ENCODE measurements around the gene SLC35F3.
"Not testable (repeated sequence)": the region's sequence is repeated elsewhere in the genome, so short reads cannot be mapped to it uniquely, and the experiment has no call there.

Gene SLC35F3

GRCh38 chr1:234355782-234356510, 451.5 kb downstream of the SLC35F3 start:
- Mint-ChIP-seq H3K4me3 (peak overlapping the region; percentile 83 to 85), H3K4me1 (peaks cover 25% of the 10 kb centered on the region)
- ATAC-seq, result peak; percentile 76

GRCh38 chr1:234356615-234357269, 452.3 kb downstream of the SLC35F3 start:
- Mint-ChIP-seq H3K4me3 (peak overlapping the region; percentile 83 to 85), H3K27ac (peak overlapping the region; percentile 67 to 95), H3K4me1 (peaks cover 25% of the 10 kb centered on the region)
- H3K27me3 Mint-ChIP-seq, H3K9me3 Mint-ChIP-seq: not testable (repeated sequence)
- peak; percentile 47 to 77 for DNase-seq
- ATAC-seq, result peak; percentile 87

More at GRCh38 chr1:234355782-234356510, 451.5 kb downstream of the SLC35F3 start:
- Mint-ChIP-seq H3K27me3 (peaks cover 9% of the 10 kb centered on the region), H3K9me3 (no peaks in the 10 kb centered on the region), H3K27ac (peak overlapping the region in 1 of 2 donors; percentile 95)
- no peak for DNase-seq

GRCh38 chr1:234357831-234358230, 453.4 kb downstream of the SLC35F3 start:
- Mint-ChIP-seq H3K27ac (peak overlapping the region in 1 of 2 donors; percentile 88), H3K4me3 (peak overlapping the region; percentile 55 to 85), H3K9me3 (no peaks in the 10 kb centered on the region), H3K27me3 (peaks cover 9% of the 10 kb centered on the region), H3K4me1 (peaks cover 25% of the 10 kb centered on the region)
- ATAC-seq, result no peak
- no peak for DNase-seq

GRCh38 chr1:234361102-234361603, 456.7 kb downstream of the SLC35F3 start:
- Mint-ChIP-seq H3K9me3 (no peaks in the 10 kb centered on the region), H3K4me3 (no peak overlapping the region), H3K4me1 (peaks cover 21% of the 10 kb centered on the region), H3K27ac (no peak overlapping the region), H3K27me3 (no peaks in the 10 kb centered on the region)
- DNase-seq (no peak), ATAC-seq (no peak)

GRCh38 chr1:234362558-234362957, 458.1 kb downstream of the SLC35F3 start:
- Mint-ChIP-seq H3K4me1 (peaks cover 20% of the 10 kb centered on the region), H3K9me3 (no peaks in the 10 kb centered on the region), H3K27ac (no peak overlapping the region), H3K27me3 (no peaks in the 10 kb centered on the region), H3K4me3 (no peak overlapping the region)
- no peak for DNase-seq
- ATAC-seq, result no peak

GRCh38 chr1:234368320-234369032, 464.0 kb downstream of the SLC35F3 start:
- Mint-ChIP-seq H3K27ac (no peak overlapping the region), H3K4me1 (peaks cover 13% of the 10 kb centered on the region), H3K4me3 (no peak overlapping the region), H3K9me3 (no peaks in the 10 kb centered on the region), H3K27me3 (no peaks in the 10 kb centered on the region)
- no peak for DNase-seq
- ATAC-seq, result no peak

- Mint-ChIP-seq H3K9me3 (no peaks in the 10 kb centered on the region), H3K4me3 (no peak overlapping the region), H3K27ac (no peak overlapping the region), H3K27me3 (no peaks in the 10 kb centered on the region), H3K4me1 (peaks cover 13% of the 10 kb centered on the region)
- no peak for DNase-seq
- ATAC-seq, result no peak
Observed at GRCh38 chr1:234369033-234369430, 464.6 kb downstream of the SLC35F3 start.

GRCh38 chr1:234369784-234370183, 465.3 kb downstream of the SLC35F3 start:
- Mint-ChIP-seq H3K27ac (no peak overlapping the region), H3K4me1 (peaks cover 20% of the 10 kb centered on the region), H3K27me3 (no peaks in the 10 kb centered on the region), H3K9me3 (no peaks in the 10 kb centered on the region), H3K4me3 (no peak overlapping the region)
- DNase-seq (no peak), ATAC-seq (no peak)

- Mint-ChIP-seq H3K4me3 (no peak overlapping the region), H3K4me1 (peaks cover 32% of the 10 kb centered on the region), H3K27ac (no peak overlapping the region), H3K9me3 (no peaks in the 10 kb centered on the region), H3K27me3 (no peaks in the 10 kb centered on the region)
- ATAC-seq (no peak), DNase-seq (no peak)
Observed at GRCh38 chr1:234371414-234371813, 466.9 kb downstream of the SLC35F3 start.

GRCh38 chr1:234372011-234372757, 467.7 kb downstream of the SLC35F3 start:
- peak overlapping the region; percentile 89 to 97 for H3K4me3 Mint-ChIP-seq
- no peak for DNase-seq
- no peaks in the 10 kb centered on the region for H3K27me3 Mint-ChIP-seq
- H3K27ac Mint-ChIP-seq, result peak overlapping the region; percentile 27 to 100
- no peak for ATAC-seq
- H3K4me1 Mint-ChIP-seq, result peaks cover 38% of the 10 kb centered on the region
- H3K9me3 Mint-ChIP-seq, result no peaks in the 10 kb centered on the region

GRCh38 chr1:234373064-234373958, 468.8 kb downstream of the SLC35F3 start, which contains the start of gene COA6:
Gene COA6, plus strand, starts transcription at chr1:234373456. Its CDS starts 11 bp downstream, at chr1:234373467.
- peak within 1 kb of the TSS; percentile 89 to 97 for H3K4me3 Mint-ChIP-seq
- peak; percentile 92 for ATAC-seq
- no peaks in the 10 kb centered on the region for H3K27me3 Mint-ChIP-seq

GRCh38 chr1:234373959-234374254, 469.4 kb downstream of the SLC35F3 start:
- Mint-ChIP-seq H3K27me3 (no peaks in the 10 kb centered on the region), H3K4me1 (peaks cover 55% of the 10 kb centered on the region), H3K9me3 (peaks cover under 1 to 2% of the 10 kb centered on the region in 2 donors), H3K4me3 (peak overlapping the region; percentile 89 to 97), H3K27ac (peak overlapping the region; percentile 100)
- ATAC-seq (peak; percentile 47), DNase-seq (no peak)

More at GRCh38 chr1:234373064-234373958, 468.8 kb downstream of the SLC35F3 start, which contains the start of gene COA6:
- Mint-ChIP-seq H3K9me3 (no peaks in the 10 kb centered on the region), H3K27ac (peak within 1 kb of the TSS; percentile 100), H3K4me1 (peaks cover 50% of the 10 kb centered on the region)
- peak; percentile 93 for DNase-seq

Measured in stimulated activated naive CD8-positive, alpha-beta T cell treated with anti-CD3 and anti-CD28 coated beads, Interleukin-15, amount 100 ng/mL, for 72 hours (primary cell).